Stimulated activated CD4-positive, alpha-beta T cell treated with anti-CD3 and anti-CD28 coated beads, Interleukin-4, amount 100 ng/mL, for 4 hours (primary cell): ENCODE results near the gene MRPL41.
A peak's percentile ranks its signal among the peaks of the same experiment; 100 is the strongest.
"Not testable (repeated sequence)": the region's sequence is repeated elsewhere in the genome, so short reads cannot be mapped to it uniquely, and the experiment has no call there.

ENCODE experiments used
- DNase-seq, 2 experiments: peaks; one replicate each; pipeline ENCODE4 v3.0.0-alpha.2; 2020

The MRPL41 gene

GRCh38 chr9:137586854-137587253, 35.2 kb downstream of the MRPL41 start:
- DNase-seq: no peak

DNA sequence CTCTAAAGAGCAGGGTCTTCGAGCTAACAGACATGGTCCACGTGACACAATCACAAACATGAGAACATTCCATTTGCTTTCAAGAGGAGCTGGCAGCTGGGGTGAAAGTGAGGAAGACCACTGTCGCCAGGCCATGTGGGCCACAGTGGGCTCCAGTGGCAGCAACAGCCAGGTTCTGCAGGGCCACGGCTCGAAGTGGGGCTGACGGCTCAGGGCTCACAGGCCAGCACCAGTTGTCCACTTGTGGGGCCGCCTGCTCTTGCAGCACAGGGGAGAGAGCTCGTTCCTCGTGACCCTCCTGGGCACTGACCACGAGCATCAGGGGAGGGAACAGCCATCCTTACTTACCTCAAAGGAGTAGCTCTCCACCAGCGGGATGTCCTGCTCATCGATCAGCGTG, 36.6 kb downstream of the MRPL41 start:
- no peak for DNase-seq

DNA sequence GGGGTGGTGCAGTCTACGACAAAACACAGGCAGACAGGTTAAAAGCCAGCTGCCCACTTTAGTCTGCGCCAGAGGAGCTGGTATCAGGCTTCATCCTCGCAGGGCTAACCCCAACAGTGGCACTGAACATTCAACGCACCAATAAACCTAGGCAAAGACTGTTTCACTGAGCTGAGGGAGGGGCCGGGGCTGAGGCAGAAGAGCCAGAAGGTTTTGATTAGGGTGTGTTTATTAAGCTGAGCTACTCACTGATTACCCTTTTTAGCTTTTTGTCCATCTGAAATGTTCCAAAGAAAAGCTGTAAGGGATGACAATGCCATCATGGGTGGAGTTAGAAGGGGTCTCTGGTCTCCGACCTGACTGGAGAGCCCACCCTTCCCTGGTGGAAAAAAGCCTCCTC, 37.2 kb downstream of the MRPL41 start:
- DNase-seq: no peak

- no peak for DNase-seq
These were observed 37.9 kb downstream of the MRPL41 start for GRCh38 chr9:137589441-137590122.

GRCh38 chr9:137590123-137590468, 38.4 kb downstream of the MRPL41 start:
- no peak for DNase-seq

DNA sequence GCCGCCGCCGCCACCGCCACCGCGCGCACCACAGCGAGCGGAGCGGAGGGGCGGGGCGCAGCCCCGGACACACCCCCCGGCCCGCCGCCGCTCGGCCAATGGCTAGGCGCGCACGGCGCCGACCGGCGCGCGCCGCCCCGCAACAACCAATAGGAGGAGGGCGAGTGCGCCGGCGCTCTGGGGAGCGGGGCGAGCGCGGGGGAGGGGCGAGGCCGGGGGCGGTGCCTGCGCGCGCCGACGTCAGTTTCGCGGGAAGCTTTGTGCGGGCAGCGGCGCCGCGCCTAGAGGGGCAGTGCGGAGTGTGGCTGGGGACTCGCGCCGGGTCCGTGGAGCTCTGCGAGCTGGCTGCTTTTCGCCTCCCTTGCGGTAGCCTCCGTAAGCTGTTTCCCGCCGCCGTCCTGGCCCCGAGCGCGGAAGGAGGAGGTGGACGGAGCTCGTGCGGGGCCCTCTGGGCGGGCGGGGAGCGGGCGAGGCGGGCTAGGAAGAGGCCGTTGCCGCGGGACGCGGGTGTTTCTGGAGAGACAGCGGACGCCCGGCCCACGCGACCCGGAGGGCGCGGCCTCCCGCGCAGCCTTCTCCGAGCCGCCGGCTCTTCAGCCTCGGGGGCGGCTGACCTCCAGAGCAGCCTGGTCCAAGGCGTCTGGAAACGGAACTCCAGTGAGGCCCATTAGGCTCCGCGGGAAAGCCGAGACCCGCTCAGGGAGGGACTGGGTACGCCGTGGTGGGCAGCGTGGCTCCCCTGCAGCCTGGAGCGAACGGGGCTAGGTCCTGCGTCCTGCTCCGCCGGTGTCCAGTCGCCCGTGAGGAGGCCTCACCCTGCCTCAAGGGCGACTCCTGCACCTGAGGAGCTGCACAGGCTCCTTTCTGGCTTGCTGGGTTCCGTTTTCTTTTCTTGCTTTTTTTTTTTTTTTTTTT, 39.0 kb downstream of the MRPL41 start, which contains the start of gene ZMYND19:
Gene ZMYND19 (minus strand): TSS at position 44 of the 915 bp plus-strand sequence. CDS start 249 bp downstream, outside the sequence.
- DNase-seq: peak; percentile 86 to 93

DNA sequence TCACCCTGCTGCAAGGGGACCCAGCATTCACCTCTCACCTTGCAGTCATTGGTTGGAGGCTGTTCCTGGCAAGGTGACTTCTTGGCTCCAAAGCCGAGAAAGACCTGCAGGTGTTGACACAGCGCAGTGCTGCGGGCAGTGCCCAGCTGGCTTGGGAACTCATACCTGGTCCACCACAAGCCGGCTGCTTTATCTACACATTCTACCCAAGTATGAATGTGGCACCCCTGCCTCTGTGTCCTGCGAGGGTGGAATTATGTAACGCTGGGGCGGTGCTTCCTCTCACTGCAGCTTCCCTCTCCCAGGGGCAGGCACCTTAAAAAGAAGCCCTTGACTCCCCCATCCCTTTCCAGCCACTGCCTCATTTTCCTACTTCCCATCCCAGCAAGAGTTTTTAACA, 41.1 kb downstream of the MRPL41 start:
- no peak for DNase-seq

DNA sequence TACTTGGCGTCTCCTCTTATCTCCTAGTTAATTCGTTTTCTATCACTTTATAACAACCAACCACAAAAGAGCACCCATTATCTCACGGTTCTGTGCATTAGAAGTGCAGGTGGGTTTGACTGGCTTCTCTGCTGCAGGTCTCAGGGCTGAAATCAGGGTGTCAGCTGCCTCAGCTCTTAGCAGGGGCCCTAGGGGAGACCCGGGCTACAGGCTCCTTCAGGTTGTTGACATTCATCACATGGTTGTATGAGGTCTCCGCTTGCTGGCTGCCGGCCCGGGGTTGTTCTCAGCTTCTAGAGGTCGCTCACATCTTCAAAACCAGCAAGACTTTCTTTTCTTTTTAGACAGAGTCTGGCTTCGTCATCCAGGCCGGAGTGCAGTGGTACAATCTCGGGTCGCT, 41.5 kb downstream of the MRPL41 start:
- no peak for DNase-seq

GRCh38 chr9:137596577-137596976, 44.9 kb downstream of the MRPL41 start:
- not testable (repeated sequence) for DNase-seq

- no peak for DNase-seq
These were observed 47.3 kb downstream of the MRPL41 start for GRCh38 chr9:137598943-137599342.
